GM20000 (cell line): ENCODE results near the gene PALLD.

Source experiments
- DNase-seq: peaks from one replicate; pipeline ENCODE4 v3.0.0; 2012; ENCODE audit warnings: low spot score
- TF ChIP-seq, protein P1 (sequence below): IDR thresholded peaks from 2 replicates; pipeline ENCODE4 v1.5.1; 2012; ENCODE audit warnings: mild to moderate bottlenecking, control low read depth; ENCODE audit errors: extremely low read depth, missing control alignments

Gene PALLD

DNA sequence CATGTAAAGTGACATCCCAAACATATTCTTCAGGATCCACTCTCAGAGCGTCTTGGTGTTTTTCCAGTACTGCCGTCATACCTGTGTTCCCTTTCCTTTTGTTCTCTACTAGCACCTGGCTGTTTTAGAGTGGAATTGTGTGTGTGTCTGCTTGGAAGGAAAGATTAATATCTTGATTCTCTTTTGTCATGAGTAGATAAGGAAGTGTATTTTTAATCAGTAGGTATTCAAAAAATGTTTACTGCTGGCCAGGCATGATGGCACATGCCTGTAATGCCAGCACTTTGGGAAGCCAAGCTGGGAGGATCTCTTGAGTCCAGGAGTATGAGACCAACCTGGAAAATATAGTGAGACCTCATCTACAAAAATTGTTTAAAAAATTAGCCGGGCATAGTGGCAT is 314.4 kb downstream of the PALLD start:
- no peak for DNase-seq
- TF ChIP-seq, protein P1, sequence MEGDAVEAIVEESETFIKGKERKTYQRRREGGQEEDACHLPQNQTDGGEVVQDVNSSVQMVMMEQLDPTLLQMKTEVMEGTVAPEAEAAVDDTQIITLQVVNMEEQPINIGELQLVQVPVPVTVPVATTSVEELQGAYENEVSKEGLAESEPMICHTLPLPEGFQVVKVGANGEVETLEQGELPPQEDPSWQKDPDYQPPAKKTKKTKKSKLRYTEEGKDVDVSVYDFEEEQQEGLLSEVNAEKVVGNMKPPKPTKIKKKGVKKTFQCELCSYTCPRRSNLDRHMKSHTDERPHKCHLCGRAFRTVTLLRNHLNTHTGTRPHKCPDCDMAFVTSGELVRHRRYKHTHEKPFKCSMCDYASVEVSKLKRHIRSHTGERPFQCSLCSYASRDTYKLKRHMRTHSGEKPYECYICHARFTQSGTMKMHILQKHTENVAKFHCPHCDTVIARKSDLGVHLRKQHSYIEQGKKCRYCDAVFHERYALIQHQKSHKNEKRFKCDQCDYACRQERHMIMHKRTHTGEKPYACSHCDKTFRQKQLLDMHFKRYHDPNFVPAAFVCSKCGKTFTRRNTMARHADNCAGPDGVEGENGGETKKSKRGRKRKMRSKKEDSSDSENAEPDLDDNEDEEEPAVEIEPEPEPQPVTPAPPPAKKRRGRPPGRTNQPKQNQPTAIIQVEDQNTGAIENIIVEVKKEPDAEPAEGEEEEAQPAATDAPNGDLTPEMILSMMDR, result no peak

DNA sequence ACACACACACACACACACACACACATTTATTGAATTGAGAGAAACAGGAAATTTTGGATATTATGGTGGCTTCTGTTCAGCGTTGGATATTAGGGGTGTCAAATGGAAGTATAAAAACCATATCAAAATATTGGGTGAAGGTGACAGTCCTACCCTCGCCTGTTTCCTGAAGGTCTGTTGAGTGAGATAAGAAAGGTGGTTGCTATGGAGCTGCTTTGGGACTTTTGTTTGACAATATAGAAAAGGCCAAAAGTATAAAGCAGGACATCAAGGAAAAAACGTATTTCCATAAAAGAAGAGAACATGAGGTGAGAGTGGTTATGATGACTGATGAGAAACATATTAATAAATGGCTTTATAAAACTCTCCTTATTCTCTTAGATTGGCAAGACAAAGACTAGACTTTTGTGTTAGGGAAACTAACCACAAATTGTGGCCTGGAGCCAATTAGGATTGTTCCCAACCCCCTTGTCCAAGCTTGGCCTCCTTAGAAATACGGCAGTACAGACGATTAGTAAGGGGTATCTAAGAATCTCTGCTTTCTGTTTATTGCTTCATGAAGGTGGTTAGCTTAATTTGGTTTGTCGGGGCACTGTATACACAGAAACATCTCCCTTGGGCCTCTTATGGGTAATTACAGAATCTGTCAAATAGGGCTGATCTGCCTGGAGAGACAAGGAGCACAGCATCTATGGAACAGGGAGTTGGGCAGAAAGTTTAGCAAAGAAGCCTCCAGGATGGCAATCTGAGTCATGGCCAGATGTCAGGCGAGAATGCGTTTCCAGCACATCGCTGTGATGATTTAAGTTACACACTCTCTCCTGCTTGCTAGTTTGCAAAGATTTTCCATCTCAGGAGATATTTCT is 315.2 kb downstream of the PALLD start:
- TF ChIP-seq, protein P1, result no peak
- no peak for DNase-seq

DNA sequence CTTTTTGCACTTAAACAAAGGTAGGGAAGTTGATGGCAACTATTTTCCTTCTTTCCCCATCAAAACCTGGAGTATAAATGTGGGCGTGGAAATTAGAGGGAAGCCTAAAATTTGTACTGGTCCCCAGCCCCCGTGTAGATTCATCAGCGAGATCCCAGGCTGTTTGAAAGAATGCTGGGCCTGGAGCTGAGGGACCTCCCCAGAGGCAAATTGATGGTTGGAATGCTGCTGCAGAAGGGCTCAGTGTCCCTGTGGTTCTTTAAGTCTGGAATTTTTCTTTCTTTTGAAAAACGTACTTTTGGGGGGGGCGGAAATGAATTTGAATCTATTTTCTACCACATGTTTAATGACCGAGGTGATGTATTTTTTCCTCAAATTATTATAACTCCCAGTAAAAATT is 316.0 kb downstream of the PALLD start:
- no peak for DNase-seq
- TF ChIP-seq, protein P1, result no peak

DNA sequence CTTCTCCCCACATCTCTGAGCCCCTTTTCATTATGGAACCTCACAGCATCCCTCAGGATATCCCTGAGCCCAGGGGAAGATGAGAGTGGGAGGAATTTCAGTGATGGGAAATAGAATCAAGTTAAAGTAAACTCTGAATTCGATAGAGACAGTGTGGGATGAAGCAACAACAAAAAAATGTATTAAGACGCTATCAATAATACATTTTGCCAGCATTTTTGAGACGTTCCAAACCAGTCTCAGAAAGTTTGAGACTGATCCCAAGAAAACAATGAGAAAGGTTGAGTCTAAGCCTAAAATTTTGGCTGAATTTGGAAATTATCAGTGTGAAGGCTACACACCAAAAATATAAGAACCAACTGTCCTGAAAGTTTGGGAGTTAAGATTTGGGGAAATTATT is 317.0 kb downstream of the PALLD start:
- TF ChIP-seq, protein P1, result no peak
- no peak for DNase-seq

DNA sequence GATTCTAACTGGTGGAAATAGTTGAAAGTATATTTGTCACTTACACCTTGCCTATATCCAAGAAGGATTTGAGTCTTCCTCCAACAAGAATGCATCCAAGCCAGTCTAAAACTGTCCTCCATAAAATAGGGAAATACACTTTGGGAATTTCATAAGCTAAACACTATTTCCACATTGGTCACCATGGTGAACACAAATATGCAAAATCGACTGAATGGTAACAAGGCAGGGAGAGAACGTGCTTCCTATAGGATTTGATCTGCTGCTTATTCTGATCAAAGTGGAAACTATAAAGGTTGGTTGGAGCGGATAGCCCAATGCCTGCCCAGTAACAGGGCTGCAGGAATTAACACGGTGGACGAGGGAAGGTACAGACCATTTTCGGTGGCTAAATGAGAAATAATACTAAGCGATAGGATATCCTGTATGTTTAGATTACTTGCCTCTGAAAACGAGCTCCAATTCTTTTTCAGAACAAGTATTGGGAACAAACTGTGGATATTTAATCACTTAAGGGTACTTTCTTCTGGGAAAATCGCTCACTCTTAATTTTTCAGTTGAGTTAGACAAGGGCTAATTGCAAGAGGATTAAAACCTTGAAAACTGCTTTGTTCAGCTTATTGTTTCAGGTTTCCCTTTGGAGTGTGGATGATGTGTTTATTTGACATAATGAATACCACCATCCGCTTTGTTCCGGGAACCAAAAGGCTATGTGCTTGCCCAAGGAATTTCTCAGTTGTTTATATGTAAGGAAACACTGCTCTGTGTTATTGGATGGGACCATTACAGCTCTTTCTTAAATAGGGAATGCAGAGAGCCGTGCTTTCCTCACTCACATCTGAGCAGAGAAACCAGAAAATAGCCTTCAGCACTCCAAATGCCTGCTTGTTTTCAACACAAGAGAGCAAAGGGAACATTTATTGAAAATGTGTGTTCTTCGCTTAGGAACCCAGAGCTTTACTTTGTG is 318.8 kb downstream of the PALLD start:
- TF ChIP-seq, protein P1, result no peak
- DNase-seq, result no peak

DNA sequence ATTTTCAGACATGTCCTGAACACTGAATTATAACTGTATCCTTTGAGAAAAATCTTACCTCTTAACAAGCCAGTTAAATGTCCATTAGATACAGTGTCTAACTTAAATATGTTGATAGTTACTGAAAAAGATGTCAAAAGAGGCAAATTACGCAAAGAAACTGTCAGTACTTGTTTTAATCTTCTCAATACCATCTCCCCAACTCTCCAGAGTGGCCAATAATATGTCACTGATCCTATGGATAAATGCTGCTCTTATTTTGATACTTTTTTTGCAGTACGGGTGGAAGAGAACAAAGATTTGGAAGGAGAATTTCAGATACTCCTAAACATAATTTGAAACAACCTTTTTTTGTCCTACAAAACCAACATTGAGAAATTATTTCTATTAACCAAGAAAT is 320.5 kb downstream of the PALLD start:
- no peak for DNase-seq
- TF ChIP-seq, protein P1, result no peak

DNA sequence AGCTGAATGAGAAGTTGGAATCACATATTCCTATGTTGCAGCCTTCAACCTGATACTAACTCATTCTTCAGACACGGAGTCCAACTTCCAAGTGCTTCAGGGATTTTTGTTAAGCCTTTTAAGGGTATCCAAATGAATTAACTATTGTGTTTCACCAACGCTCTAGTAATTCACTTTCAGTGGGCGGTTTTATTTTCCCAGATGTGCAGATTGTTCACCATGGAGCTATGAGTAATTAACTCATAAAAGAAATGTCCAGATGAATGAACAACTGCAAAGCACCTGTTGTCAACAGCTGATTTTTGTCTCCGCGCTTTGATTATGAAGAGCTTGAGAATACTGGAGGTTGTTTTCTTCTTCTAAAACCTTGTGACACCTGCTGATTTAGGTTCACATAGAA is 325.6 kb downstream of the PALLD start:
- TF ChIP-seq, protein P1, result no peak

More for the DNA sequence above, 325.6 kb downstream of the PALLD start:
- no peak for DNase-seq
